Thoracic aorta (tissue), 2 donors: ENCODE data around the gene MYOCD. TPM values are rescaled to one million over a fixed set of nuclear protein-coding genes. Genes with fewer than 3 reads are reported as not detected.

ENCODE experiments used
- ATAC-seq: fragments of 150-250 bp; one replicate; pipeline ENCODE4 v1.8.0; 2017; ENCODE audit warnings: low read depth; ENCODE audit not compliant: insufficient number of reproducible peaks, low FRiP score
- DNase-seq: peaks from one replicate; pipeline ENCODE4 v3.0.0-alpha.2; 2020; ENCODE audit warnings: low spot score
- H3K27ac ChIP-seq, 2 donors: fragments of 200-600 bp; sonication (generic); 1 replicate in 1 of 2; 2 replicates in 1 of 2; pipeline ENCODE4 v1.5.1; 2016; ENCODE audit warnings: mild to moderate bottlenecking in 2 of 2, moderate library complexity in 2 of 2
- H3K27me3 ChIP-seq: fragments of 200-600 bp; sonication (generic); replicated peaks from 2 replicates; pipeline ENCODE4 v1.6.0; 2016; ENCODE audit warnings: mild to moderate bottlenecking; ENCODE audit not compliant: insufficient read depth
- H3K36me3 ChIP-seq: fragments of 200-600 bp; sonication (generic); one replicate; pipeline ENCODE4 v1.5.1; 2016
- H3K4me1 ChIP-seq, 2 donors: fragments of 200-600 bp; sonication (generic); 1 replicate in 1 of 2; 2 replicates in 1 of 2; pipeline versions ENCODE4 v1.5.1 to v1.6.0; 2016; ENCODE audit warnings: low read depth in 2 of 2, mild to moderate bottlenecking in 1 of 2; ENCODE audit not compliant: control insufficient read depth in 1 of 2
- H3K4me3 ChIP-seq: fragments of 200-600 bp; sonication (generic); 2 replicates; pipeline ENCODE4 v1.5.1; 2016; ENCODE audit warnings: mild to moderate bottlenecking
- H3K9me3 ChIP-seq: fragments of 200-600 bp; sonication (generic); 2 replicates; pipeline ENCODE4 v1.5.1; 2016
- CTCF ChIP-seq: fragments of 200-600 bp; sonication (generic); IDR thresholded peaks from one replicate; pipeline ENCODE4 v1.5.1; 2019; ENCODE audit warnings: antibody characterized with exemption
- total RNA-seq, 2 donors: library from RNA; depleted of rRNA; stranded (reverse); fragments of >200 nt; gene quantifications; one replicate each; pipeline versions ENCODE4 v1.1.0 to v1.2.3, GENCODE V29; 2016

MYOCD gene
- total RNA-seq, 2 donors from 2014 or later, result 102 to 113 TPM

GRCh38 chr17:12745486-12745885 is 79.8 kb downstream of the MYOCD start:
- Histone ChIP-seq H3K9me3 (no peaks in the 10 kb centered on the region), H3K4me1 (peaks cover 10 to 30% of the 10 kb centered on the region in 2 donors), H3K36me3 (peaks cover 24% of the 10 kb centered on the region), H3K27me3 (no peaks in the 10 kb centered on the region), H3K4me3 (no peak overlapping the region), H3K27ac (no peak overlapping the region)
- no peak for DNase-seq
- no peak for ATAC-seq
- TF ChIP-seq CTCF, result no peak

- no peak overlapping the region for H3K4me3 ChIP-seq
- H3K36me3 ChIP-seq, result peaks cover 63% of the 10 kb centered on the region
- H3K27ac ChIP-seq, result no peak overlapping the region
- no peak for ATAC-seq
- no peaks in the 10 kb centered on the region for H3K9me3 ChIP-seq
- no peak for TF ChIP-seq CTCF
- no peak for DNase-seq
- H3K27me3 ChIP-seq, result no peaks in the 10 kb centered on the region
- H3K4me1 ChIP-seq, result no peaks in the 10 kb centered on the region
These were observed 91.1 kb downstream of the MYOCD start for GRCh38 chr17:12756786-12757185.

- no peaks in the 10 kb centered on the region for H3K4me1 ChIP-seq
- TF ChIP-seq CTCF, result no peak
- H3K4me3 ChIP-seq, result no peak overlapping the region
- ATAC-seq, result no peak
- no peak for DNase-seq
- no peaks in the 10 kb centered on the region for H3K27me3 ChIP-seq
- no peaks in the 10 kb centered on the region for H3K9me3 ChIP-seq
- H3K27ac ChIP-seq, result no peak overlapping the region
- peaks cover 63% of the 10 kb centered on the region for H3K36me3 ChIP-seq
These were observed 93.4 kb downstream of the MYOCD start for GRCh38 chr17:12759090-12759489.

- no peak for ATAC-seq
- peak; percentile 64 for DNase-seq
- Histone ChIP-seq H3K36me3 (peaks cover 37% of the 10 kb centered on the region), H3K27ac (no peak overlapping the region), H3K4me3 (no peak overlapping the region), H3K27me3 (no peaks in the 10 kb centered on the region), H3K9me3 (no peaks in the 10 kb centered on the region), H3K4me1 (no peaks in the 10 kb centered on the region)
- no peak for TF ChIP-seq CTCF
These were observed 99.9 kb downstream of the MYOCD start for GRCh38 chr17:12765548-12765947.

- H3K36me3 ChIP-seq, result peaks cover 15% of the 10 kb centered on the region
- no peak overlapping the region for H3K4me3 ChIP-seq
- no peak for TF ChIP-seq CTCF
- DNase-seq (no peak), ATAC-seq (no peak)
- H3K9me3 ChIP-seq, result no peaks in the 10 kb centered on the region
- no peaks in the 10 kb centered on the region for H3K4me1 ChIP-seq
- no peaks in the 10 kb centered on the region for H3K27me3 ChIP-seq
- H3K27ac ChIP-seq, result no peak overlapping the region
These were observed 102.6 kb downstream of the MYOCD start for GRCh38 chr17:12768255-12768654.
